Measurements from ENCODE around the gene NSF. TPM values are rescaled to one million over a fixed set of nuclear protein-coding genes. Genes with fewer than 3 reads are reported as not detected.
A peak's percentile ranks its signal among the peaks of the same experiment; 100 is the strongest.
"Not testable (repeated sequence)": the region's sequence is repeated elsewhere in the genome, so short reads cannot be mapped to it uniquely, and the experiment has no call there.

Gene NSF
- total RNA-seq, 2 experiments from 2014 or later: 35.3 to 42.5 TPM

DNA sequence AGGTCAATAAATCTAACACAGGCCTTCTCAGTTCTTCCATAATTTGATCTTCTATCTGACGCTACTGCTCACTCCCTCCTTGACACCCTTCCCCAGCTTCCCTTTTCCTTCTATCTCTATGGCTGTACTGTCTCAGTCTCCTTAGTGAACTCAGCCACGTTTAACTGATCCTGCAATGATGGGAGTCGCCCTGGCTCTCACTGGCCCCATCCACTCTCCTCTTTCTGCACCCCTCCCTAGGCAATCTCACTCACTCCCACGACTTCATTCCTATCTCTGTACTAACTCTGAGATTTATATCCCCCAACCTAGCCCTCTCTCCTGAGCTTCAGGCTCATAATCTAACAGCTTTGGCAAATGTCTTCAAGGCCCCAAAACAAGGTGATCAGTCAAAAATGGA is 18.7 kb upstream of the NSF start:
- DNase-seq (ENCODE audit: low spot score); intact Hi-C loops (cut with micrococcal nuclease; ENCODE audit: unreplicated experiment); H3K4me2 ChIP-seq (ENCODE audit: low read length); H3K9me3 ChIP-seq (ENCODE audit: low read length); H3K79me2 ChIP-seq (ENCODE audit: insufficient read depth, low read depth, low read length); H3K4me1 ChIP-seq (ENCODE audit: insufficient read depth, low read length, poor library complexity, severe bottlenecking); H3K4me3 ChIP-seq (ENCODE audit: low read depth, low read length, poor library complexity, severe bottlenecking); H2AFZ ChIP-seq (ENCODE audit: low read length); H3K9me2 ChIP-seq (ENCODE audit: insufficient read depth, low read length); H3K27ac ChIP-seq (ENCODE audit: low read depth, low read length, poor library complexity, severe bottlenecking); POLR2A ChIA-PET; BruUV-seq (replicated peaks); CTCF ChIA-PET (ENCODE audit: unreplicated experiment); H4K20me1 ChIP-seq (ENCODE audit: insufficient read depth, low read length); H3K36me3 ChIP-seq (ENCODE audit: insufficient read depth, low read length): not testable (repeated sequence)

DNA sequence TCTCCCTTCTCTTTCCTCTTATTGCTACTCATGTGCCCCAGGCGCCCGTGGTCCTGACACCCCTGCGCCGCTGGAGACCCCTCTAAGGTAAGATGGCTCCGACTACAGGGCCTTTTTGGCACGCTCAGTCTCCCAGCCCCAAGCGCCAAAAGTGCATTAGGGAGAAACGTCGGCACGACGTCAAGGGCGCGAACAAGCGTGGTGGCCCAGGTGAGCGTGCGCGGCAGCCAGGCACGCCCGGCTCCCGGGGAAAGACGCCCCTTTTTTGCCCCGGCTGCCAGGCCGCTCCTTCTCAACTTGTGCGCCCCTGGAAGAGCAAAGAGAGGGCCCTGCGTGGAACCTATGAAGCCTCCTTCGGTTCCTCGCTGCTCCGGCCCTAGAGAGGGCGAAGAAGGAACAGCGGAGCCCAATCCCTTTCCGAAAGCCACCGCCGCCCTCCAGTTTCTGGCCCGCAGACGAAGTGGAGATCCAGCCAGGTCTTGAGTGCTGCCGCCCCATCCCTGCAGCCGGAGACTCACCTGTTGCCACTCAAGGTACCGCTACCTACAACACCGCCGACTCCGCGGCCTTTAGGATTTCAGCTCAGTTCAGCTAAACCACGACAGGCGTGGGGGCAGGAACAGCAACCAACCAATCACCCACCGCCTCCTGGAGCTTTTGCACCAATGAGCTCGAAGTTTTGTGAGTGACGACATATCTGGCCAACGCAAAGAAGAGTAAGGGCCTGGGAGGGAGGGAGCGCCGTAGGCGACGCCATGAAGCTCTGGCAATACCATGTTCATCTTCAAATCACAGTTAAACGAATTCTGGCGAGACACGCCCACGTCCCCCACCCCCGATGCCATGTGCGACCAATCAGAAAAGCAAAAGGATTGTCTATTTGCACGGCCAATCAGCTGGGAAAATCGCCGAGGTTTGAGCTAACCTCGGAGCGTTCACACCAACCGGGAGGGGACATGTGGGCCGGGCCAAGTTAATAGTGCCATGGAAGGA is 11.1 kb upstream of the NSF start, which contains the start of gene ARL17A:
Gene ARL17A (minus strand): TSS at position 609 of the 993 bp plus-strand sequence. CDS start 3,369 bp downstream, outside the sequence.
- H3K79me2 ChIP-seq (ENCODE audit: insufficient read depth, low read depth, low read length); H3K4me1 ChIP-seq (ENCODE audit: insufficient read depth, low read length, poor library complexity, severe bottlenecking); H3K9me2 ChIP-seq (ENCODE audit: insufficient read depth, low read length); H4K20me1 ChIP-seq (ENCODE audit: insufficient read depth, low read length); CTCF ChIA-PET (ENCODE audit: unreplicated experiment); DNase-seq (ENCODE audit: low spot score); H3K27ac ChIP-seq (ENCODE audit: low read depth, low read length, poor library complexity, severe bottlenecking); POLR2A ChIA-PET; H3K9me3 ChIP-seq (ENCODE audit: low read length); intact Hi-C loops (cut with micrococcal nuclease; ENCODE audit: unreplicated experiment); H3K36me3 ChIP-seq (ENCODE audit: insufficient read depth, low read length): not testable (repeated sequence)
- Histone ChIP-seq H2AFZ (ENCODE audit: low read length) (peak within 1 kb of the TSS; percentile 55; the same call in 1 of the 2 replicates), H3K4me2 (ENCODE audit: low read length) (0 out of 2 replicates have a peak within 1 kb of the TSS, but pooled peaks have one; percentile 15), H3K4me3 (ENCODE audit: low read depth, low read length, poor library complexity, severe bottlenecking) (peak within 1 kb of the TSS; percentile 54)
- TSS peak; percentile 94 for BruUV-seq (replicated peaks)

DNA sequence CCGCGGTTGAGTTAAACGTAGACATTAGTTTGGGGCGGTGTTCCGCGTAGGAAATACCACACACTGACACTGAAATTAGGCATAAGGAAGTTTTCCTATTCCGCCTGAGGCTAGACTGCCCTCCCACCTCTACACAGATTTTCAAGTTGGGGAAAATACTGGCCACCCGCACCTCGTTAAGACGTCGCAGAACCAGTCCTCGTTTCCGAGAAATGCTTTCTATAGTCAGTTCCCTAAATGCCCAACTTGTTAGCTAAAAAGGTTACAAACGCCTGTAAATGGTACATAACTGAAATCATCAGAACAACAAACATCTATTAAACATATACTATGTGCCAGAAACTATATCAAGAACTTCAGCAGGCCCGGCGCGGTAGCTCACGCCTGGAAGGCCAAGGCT is 10.4 kb upstream of the NSF start:
- H3K27ac ChIP-seq (ENCODE audit: low read depth, low read length, poor library complexity, severe bottlenecking): not testable (repeated sequence)

DNA sequence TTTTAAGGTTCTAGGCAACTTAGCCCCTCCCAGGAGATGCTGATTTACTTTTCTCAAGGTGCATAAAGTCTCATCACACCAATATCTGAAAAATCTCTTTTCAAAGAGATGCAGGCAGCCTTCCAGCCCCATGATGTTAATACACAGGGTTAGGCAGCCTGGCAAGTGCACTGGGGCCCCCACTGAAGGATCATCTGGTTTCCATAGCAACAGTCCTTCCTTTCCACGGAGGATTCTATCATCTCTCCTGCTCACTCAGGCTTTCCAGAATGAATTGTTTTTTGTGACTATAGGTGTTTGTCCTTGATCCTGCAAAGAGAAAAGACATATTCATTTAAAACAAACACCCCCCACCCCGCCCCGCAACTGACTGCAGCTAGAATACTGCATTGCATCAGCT is 5.0 kb upstream of the NSF start:
- BruUV-seq (replicated peaks); intact Hi-C loops (cut with micrococcal nuclease; ENCODE audit: unreplicated experiment); POLR2A ChIA-PET; H3K36me3 ChIP-seq (ENCODE audit: insufficient read depth, low read length); H3K79me2 ChIP-seq (ENCODE audit: insufficient read depth, low read depth, low read length); H3K9me3 ChIP-seq (ENCODE audit: low read length); H4K20me1 ChIP-seq (ENCODE audit: insufficient read depth, low read length); H3K9me2 ChIP-seq (ENCODE audit: insufficient read depth, low read length); H3K4me2 ChIP-seq (ENCODE audit: low read length); H3K4me1 ChIP-seq (ENCODE audit: insufficient read depth, low read length, poor library complexity, severe bottlenecking); H2AFZ ChIP-seq (ENCODE audit: low read length); H3K27ac ChIP-seq (ENCODE audit: low read depth, low read length, poor library complexity, severe bottlenecking); CTCF ChIA-PET (ENCODE audit: unreplicated experiment); DNase-seq (ENCODE audit: low spot score); H3K4me3 ChIP-seq (ENCODE audit: low read depth, low read length, poor library complexity, severe bottlenecking): not testable (repeated sequence)

More for the DNA sequence above, 10.4 kb upstream of the NSF start:
- H3K9me3 ChIP-seq (ENCODE audit: low read length); H4K20me1 ChIP-seq (ENCODE audit: insufficient read depth, low read length); POLR2A ChIA-PET; BruUV-seq (replicated peaks); DNase-seq (ENCODE audit: low spot score); H3K36me3 ChIP-seq (ENCODE audit: insufficient read depth, low read length); H3K9me2 ChIP-seq (ENCODE audit: insufficient read depth, low read length); H3K4me1 ChIP-seq (ENCODE audit: insufficient read depth, low read length, poor library complexity, severe bottlenecking); H3K79me2 ChIP-seq (ENCODE audit: insufficient read depth, low read depth, low read length); CTCF ChIA-PET (ENCODE audit: unreplicated experiment); intact Hi-C loops (cut with micrococcal nuclease; ENCODE audit: unreplicated experiment): not testable (repeated sequence)
- H3K4me2 ChIP-seq (ENCODE audit: low read length): 0 out of 2 replicates have a peak overlapping the region, but pooled peaks have one; percentile 15
- peak overlapping the region; percentile 54 for H3K4me3 ChIP-seq (ENCODE audit: low read depth, low read length, poor library complexity, severe bottlenecking)
- peak overlapping the region; percentile 55; the same call in 1 of the 2 replicates for H2AFZ ChIP-seq (ENCODE audit: low read length)

DNA sequence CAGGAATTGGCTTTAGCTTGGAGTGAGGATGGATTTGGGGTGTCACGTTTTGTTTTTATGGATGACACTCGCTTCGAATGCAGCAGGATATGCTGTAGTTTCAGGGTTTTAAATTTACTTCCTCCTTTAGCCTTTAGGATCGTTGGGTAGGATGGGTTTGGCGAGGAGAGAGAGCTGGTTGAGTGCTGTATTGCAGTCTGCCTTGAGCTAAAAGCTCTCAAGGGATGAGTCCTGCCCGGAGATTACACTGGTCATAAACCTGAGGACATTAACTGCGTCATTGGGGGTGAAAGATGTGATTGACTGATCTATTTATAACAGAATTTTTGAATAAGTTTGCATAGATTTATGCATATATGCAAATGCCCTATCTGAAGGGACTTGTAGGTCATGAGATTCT is 863 bp downstream of the NSF start:
- BruUV-seq (replicated peaks); CTCF ChIA-PET (ENCODE audit: unreplicated experiment); H3K27ac ChIP-seq (ENCODE audit: low read depth, low read length, poor library complexity, severe bottlenecking): not testable (repeated sequence)

DNA sequence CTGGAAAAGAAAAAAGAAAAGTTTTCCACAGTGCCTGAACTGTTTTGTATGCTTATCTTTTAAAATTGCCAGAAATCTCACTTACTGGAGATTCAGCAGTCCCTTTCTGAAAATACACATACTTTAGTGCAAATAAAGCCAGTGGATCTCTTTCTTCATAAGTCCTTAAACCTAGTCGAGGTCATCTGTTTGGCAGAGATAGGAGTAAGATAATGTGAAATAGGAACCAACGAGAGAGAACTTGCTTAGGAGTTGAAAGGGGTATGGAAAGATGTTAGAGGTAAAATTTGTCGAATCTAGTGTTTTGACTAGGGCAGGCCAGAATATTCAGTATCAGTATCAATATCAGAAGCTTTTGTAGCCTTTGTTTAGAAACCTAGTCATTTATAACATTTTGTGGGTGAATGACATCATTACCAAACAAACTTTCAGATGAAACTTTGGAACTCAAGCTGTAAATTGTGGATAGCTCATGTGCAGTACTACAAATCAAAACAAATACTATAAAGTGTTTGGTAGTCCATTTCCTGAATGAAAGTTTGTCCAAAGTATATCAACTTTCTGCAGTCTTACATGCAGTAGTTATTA is 8.0 kb downstream of the NSF start:
- H3K27ac ChIP-seq (ENCODE audit: low read depth, low read length, poor library complexity, severe bottlenecking); H3K9me3 ChIP-seq (ENCODE audit: low read length); H3K4me1 ChIP-seq (ENCODE audit: insufficient read depth, low read length, poor library complexity, severe bottlenecking); H3K9me2 ChIP-seq (ENCODE audit: insufficient read depth, low read length); H3K36me3 ChIP-seq (ENCODE audit: insufficient read depth, low read length); intact Hi-C loops (cut with micrococcal nuclease; ENCODE audit: unreplicated experiment); POLR2A ChIA-PET; H3K79me2 ChIP-seq (ENCODE audit: insufficient read depth, low read depth, low read length); H3K4me3 ChIP-seq (ENCODE audit: low read depth, low read length, poor library complexity, severe bottlenecking); DNase-seq (ENCODE audit: low spot score); H2AFZ ChIP-seq (ENCODE audit: low read length); H4K20me1 ChIP-seq (ENCODE audit: insufficient read depth, low read length); H3K4me2 ChIP-seq (ENCODE audit: low read length); CTCF ChIA-PET (ENCODE audit: unreplicated experiment): not testable (repeated sequence)
- TSS peak; percentile 34 for BruUV-seq (replicated peaks)

More for the DNA sequence above, 863 bp downstream of the NSF start:
- POLR2A ChIA-PET; H3K79me2 ChIP-seq (ENCODE audit: insufficient read depth, low read depth, low read length); H3K9me3 ChIP-seq (ENCODE audit: low read length); H4K20me1 ChIP-seq (ENCODE audit: insufficient read depth, low read length); H3K4me1 ChIP-seq (ENCODE audit: insufficient read depth, low read length, poor library complexity, severe bottlenecking); DNase-seq (ENCODE audit: low spot score); H3K4me2 ChIP-seq (ENCODE audit: low read length); intact Hi-C loops (cut with micrococcal nuclease; ENCODE audit: unreplicated experiment); H2AFZ ChIP-seq (ENCODE audit: low read length); H3K36me3 ChIP-seq (ENCODE audit: insufficient read depth, low read length); H3K9me2 ChIP-seq (ENCODE audit: insufficient read depth, low read length); H3K4me3 ChIP-seq (ENCODE audit: low read depth, low read length, poor library complexity, severe bottlenecking): not testable (repeated sequence)
